GM18861 (cell line): ENCODE data around the gene DCHS1.

Source experiments
- ATAC-seq: cut with Tn5 transposase; IDR thresholded peaks from one replicate; pipeline ENCODE4 v1.9.1; 2021; ENCODE audit not compliant: unreplicated experiment

The DCHS1 gene

GRCh38 chr11:6646918-6647679 lies 8.5 kb downstream of the DCHS1 start:
- peak; percentile 95 for ATAC-seq

- ATAC-seq: no peak
Observed at GRCh38 chr11:6646576-6646917, 9.1 kb downstream of the DCHS1 start.

- no peak for ATAC-seq
Observed at GRCh38 chr11:6646071-6646470, 9.5 kb downstream of the DCHS1 start.

- no peak for ATAC-seq
Observed at GRCh38 chr11:6642957-6643356, 12.7 kb downstream of the DCHS1 start.

GRCh38 chr11:6640985-6641701 lies 14.5 kb downstream of the DCHS1 start:
- no peak for ATAC-seq

GRCh38 chr11:6640036-6640984 lies 15.3 kb downstream of the DCHS1 start:
- no peak for ATAC-seq

GRCh38 chr11:6638429-6638828 lies 17.2 kb downstream of the DCHS1 start:
- no peak for ATAC-seq

GRCh38 chr11:6637871-6638270 lies 17.7 kb downstream of the DCHS1 start:
- no peak for ATAC-seq

- ATAC-seq: no peak
Observed at GRCh38 chr11:6636480-6636879, 19.1 kb downstream of the DCHS1 start.

GRCh38 chr11:6635082-6635932 lies 20.3 kb downstream of the DCHS1 start:
- no peak for ATAC-seq

GRCh38 chr11:6634534-6634933 lies 21.1 kb downstream of the DCHS1 start:
- ATAC-seq: no peak

- no peak for ATAC-seq
Observed at GRCh38 chr11:6633422-6634408, 21.9 kb downstream of the DCHS1 start.

GRCh38 chr11:6632116-6633073 lies 23.2 kb downstream of the DCHS1 start:
- no peak for ATAC-seq

- no peak for ATAC-seq
Observed at GRCh38 chr11:6631361-6631890, 24.2 kb downstream of the DCHS1 start.

- no peak for ATAC-seq
Observed at GRCh38 chr11:6630632-6631291, 24.8 kb downstream of the DCHS1 start.

- no peak for ATAC-seq
Observed at GRCh38 chr11:6629892-6630631, 25.5 kb downstream of the DCHS1 start.

GRCh38 chr11:6629573-6629891 lies 26.1 kb downstream of the DCHS1 start:
- ATAC-seq: no peak
